ENCODE measurements around the gene HSPA1A.

HSPA1A gene

DNA sequence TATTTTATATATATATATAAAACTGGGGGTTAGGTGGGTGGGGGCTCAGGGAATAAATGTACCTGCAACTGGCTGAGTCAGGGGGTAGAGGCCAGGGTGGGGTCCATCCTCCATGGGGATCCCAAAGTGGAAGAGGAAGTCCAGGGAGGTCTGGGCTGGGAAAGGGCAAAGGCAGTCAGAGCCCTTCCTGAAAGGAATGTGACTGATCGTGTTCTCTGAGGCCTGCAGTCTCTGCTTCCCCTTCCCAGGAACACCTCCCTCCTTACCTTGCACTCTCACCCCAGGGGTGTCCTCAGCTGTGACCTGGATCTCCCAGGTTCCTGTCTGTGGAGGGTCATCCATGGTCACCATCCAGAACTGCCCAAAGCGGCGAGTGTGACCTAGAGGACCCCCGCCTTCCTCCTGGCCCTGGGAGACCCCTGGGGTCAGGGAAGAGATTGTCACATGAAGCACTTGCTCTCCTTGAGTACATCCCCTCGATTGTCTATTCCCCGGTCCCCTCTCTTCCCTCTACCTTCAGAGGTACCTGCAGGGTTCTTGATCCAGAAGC lies 48.2 kb upstream of the HSPA1A start:
- no peaks in the 10 kb centered on the region for H4K20me1 ChIP-seq (ENCODE audit: control insufficient read depth, insufficient read depth, low read depth, low read length)
- peaks cover 4% of the 10 kb centered on the region; the same call in 1 of the 2 replicates for H3K4me1 ChIP-seq (ENCODE audit: control insufficient read depth, low read length)
- no peak overlapping the region for H3K4me2 ChIP-seq (ENCODE audit: low read length)
- no peaks in the 10 kb centered on the region for H3K9me3 ChIP-seq (ENCODE audit: control insufficient read depth, insufficient read depth, low read length)
- no peak overlapping the region for H3K27ac ChIP-seq (ENCODE audit: low read depth, low read length)
- peaks cover 18% of the 10 kb centered on the region for H3K36me3 ChIP-seq (ENCODE audit: control insufficient read depth, low read length)
- H3K4me3 ChIP-seq (ENCODE audit: low read length), result no peak overlapping the region
- TF ChIP-seq, protein P1, sequence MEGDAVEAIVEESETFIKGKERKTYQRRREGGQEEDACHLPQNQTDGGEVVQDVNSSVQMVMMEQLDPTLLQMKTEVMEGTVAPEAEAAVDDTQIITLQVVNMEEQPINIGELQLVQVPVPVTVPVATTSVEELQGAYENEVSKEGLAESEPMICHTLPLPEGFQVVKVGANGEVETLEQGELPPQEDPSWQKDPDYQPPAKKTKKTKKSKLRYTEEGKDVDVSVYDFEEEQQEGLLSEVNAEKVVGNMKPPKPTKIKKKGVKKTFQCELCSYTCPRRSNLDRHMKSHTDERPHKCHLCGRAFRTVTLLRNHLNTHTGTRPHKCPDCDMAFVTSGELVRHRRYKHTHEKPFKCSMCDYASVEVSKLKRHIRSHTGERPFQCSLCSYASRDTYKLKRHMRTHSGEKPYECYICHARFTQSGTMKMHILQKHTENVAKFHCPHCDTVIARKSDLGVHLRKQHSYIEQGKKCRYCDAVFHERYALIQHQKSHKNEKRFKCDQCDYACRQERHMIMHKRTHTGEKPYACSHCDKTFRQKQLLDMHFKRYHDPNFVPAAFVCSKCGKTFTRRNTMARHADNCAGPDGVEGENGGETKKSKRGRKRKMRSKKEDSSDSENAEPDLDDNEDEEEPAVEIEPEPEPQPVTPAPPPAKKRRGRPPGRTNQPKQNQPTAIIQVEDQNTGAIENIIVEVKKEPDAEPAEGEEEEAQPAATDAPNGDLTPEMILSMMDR (IDR thresholded peaks at IDR 0.05; ENCODE audit: low read depth, low read length, poor library complexity, severe bottlenecking), result no peak
- no peaks in the 10 kb centered on the region for H3K79me2 ChIP-seq (ENCODE audit: control insufficient read depth, low read length)
- no peaks in the 10 kb centered on the region for H3K27me3 ChIP-seq (ENCODE audit: control insufficient read depth, low read length)
- H3F3A ChIP-seq (ENCODE audit: control insufficient read depth, insufficient read depth), result no peaks in the 10 kb centered on the region
- H3K9me2 ChIP-seq (replicated peaks; ENCODE audit: control insufficient read depth, low read length), result no peaks in the 10 kb centered on the region

DNA sequence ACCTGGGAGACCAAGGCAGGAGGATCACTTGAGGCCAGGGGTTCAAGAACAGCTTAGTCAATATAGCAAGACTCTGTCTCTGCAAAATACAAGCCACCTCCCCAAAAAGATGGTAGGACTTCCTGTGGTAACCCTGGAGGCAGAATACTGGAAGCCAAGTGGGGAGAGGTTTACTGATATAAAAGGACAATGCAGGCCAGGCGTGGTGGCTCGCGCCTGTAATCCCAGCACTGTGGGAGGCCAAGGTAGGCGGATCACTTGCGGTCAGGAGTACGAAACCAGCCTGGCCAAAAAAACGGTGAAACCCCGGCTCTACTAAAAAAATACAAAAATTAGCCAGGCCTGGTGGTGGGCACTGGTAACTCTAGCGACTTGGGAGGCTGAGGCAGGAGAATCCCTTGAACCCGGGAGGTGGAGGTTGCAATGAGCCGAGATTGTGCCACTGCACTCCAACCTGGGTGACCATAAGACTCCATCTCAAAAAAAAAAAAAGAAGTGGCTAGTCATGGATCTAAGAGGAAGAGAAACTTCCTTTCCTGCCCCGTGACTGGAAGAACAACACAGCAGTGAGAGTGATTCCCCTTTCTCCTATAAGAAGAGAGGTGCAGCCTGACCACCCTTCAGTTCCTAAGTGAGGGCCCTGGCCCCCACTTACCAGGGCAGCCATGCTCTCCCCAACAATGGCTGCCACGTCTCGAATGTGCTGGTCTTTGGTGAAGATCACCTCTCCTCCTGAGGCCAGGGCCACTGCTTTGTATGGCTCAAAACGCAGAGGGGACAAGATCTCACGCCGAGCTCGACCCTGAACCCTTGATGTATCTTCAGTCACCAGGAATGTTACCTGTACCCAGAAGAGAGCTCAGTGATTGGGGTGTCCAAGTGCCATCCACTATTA lies 46.7 kb upstream of the HSPA1A start:
- H3K27ac ChIP-seq (ENCODE audit: low read depth, low read length), result no peak overlapping the region
- H3K4me1 ChIP-seq (ENCODE audit: control insufficient read depth, low read length), result peaks cover 4% of the 10 kb centered on the region; the same call in 1 of the 2 replicates
- H3K79me2 ChIP-seq (ENCODE audit: control insufficient read depth, low read length), result no peaks in the 10 kb centered on the region
- H3F3A ChIP-seq (ENCODE audit: control insufficient read depth, insufficient read depth), result no peaks in the 10 kb centered on the region
- no peaks in the 10 kb centered on the region for H4K20me1 ChIP-seq (ENCODE audit: control insufficient read depth, insufficient read depth, low read depth, low read length)
- H3K27me3 ChIP-seq (ENCODE audit: control insufficient read depth, low read length), result no peaks in the 10 kb centered on the region
- no peaks in the 10 kb centered on the region for H3K9me2 ChIP-seq (replicated peaks; ENCODE audit: control insufficient read depth, low read length)
- TF ChIP-seq EZH2phosphoT487 (IDR thresholded peaks at IDR 0.05; ENCODE audit: borderline replicate concordance, low read length), result no peak
- TF ChIP-seq, protein P1 (IDR thresholded peaks at IDR 0.05; ENCODE audit: low read depth, low read length, poor library complexity, severe bottlenecking), result no peak
- H3K9me3 ChIP-seq (ENCODE audit: control insufficient read depth, insufficient read depth, low read length), result no peaks in the 10 kb centered on the region
- H3K36me3 ChIP-seq (ENCODE audit: control insufficient read depth, low read length), result peaks cover 4% of the 10 kb centered on the region; the same call in 1 of the 2 replicates
- no peak overlapping the region for H3K4me3 ChIP-seq (ENCODE audit: low read length)
- no peak overlapping the region for H3K4me2 ChIP-seq (ENCODE audit: low read length)

DNA sequence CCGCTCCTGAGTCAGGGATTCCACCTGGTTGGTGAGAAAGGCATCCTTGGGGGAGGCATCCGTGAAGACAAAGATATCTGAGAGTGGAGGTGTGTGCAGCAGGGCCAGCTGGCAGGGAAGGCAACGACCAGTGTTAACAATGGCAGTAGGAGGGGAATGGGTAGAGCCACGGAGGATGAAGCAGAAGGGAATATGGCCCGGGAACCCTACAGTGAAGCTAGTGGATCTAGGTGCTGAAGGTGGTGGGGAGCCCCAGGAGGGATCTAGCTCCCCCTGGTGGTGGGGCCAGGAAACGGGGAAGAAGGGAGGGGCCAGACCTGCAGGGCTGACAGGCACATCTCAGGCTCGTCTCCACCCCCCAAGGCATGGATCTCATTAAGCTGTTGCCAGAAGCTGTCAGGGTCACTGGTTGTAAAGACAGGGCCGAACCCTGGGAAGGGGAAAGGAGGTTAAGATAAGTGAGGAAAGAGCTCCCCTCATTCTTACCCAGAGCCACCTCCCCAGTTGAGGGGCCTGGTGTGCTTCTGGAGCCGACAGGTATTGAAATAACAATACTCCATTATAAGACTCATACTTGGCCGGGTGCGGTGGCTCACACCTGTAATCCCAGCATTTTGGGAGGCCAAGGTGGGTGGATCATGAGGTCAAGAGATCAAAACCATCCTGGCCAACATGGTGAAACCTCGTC lies 45.5 kb upstream of the HSPA1A start:
- Histone ChIP-seq H3K9me3 (ENCODE audit: control insufficient read depth, insufficient read depth, low read length) (no peaks in the 10 kb centered on the region), H3F3A (ENCODE audit: control insufficient read depth, insufficient read depth) (no peaks in the 10 kb centered on the region), H3K4me1 (ENCODE audit: control insufficient read depth, low read length) (peaks cover 4% of the 10 kb centered on the region; the same call in 1 of the 2 replicates), H3K36me3 (ENCODE audit: control insufficient read depth, low read length) (no peaks in the 10 kb centered on the region), H3K27ac (ENCODE audit: low read depth, low read length) (no peak overlapping the region), H3K79me2 (ENCODE audit: control insufficient read depth, low read length) (no peaks in the 10 kb centered on the region), H4K20me1 (ENCODE audit: control insufficient read depth, insufficient read depth, low read depth, low read length) (no peaks in the 10 kb centered on the region), H3K27me3 (ENCODE audit: control insufficient read depth, low read length) (no peaks in the 10 kb centered on the region), H3K4me3 (ENCODE audit: low read length) (no peak overlapping the region), H3K4me2 (ENCODE audit: low read length) (no peak overlapping the region), H3K9me2 (replicated peaks; ENCODE audit: control insufficient read depth, low read length) (no peaks in the 10 kb centered on the region)
- TF ChIP-seq, protein P1 (IDR thresholded peaks at IDR 0.05; ENCODE audit: low read depth, low read length, poor library complexity, severe bottlenecking), result peak; percentile 97
- TF ChIP-seq EZH2phosphoT487 (IDR thresholded peaks at IDR 0.05; ENCODE audit: borderline replicate concordance, low read length), result no peak

Measured in DOHH2 (cell line).